OCI-LY7 (cell line): ENCODE results near the gene DAB1.

Experiments
- CTCF ChIP-seq: fragments of 200-600 bp; sonication (generic); conservative IDR thresholded peaks from 2 replicates; pipeline ENCODE4 v1.5.1; 2014; ENCODE audit warnings: mild to moderate bottlenecking, antibody characterized with exemption, low read length, moderate library complexity, mixed read lengths
- EZH2phosphoT487 ChIP-seq: fragments of 200-600 bp; sonication (generic); IDR thresholded peaks from 2 replicates; pipeline ENCODE4 v1.6.1; 2018; ENCODE audit warnings: low read depth, borderline replicate concordance, mild to moderate bottlenecking, mixed run types, antibody characterized with exemption, low read length, moderate library complexity, mixed read lengths

GRCh38 chr1:57142169-57142568 is 281.7 kb downstream of the DAB1 start:
- TF ChIP-seq CTCF, result no peak
- TF ChIP-seq EZH2phosphoT487, result no peak
